ENCODE measurements around the gene AKAP8L. TPM values are rescaled to one million over a fixed set of nuclear protein-coding genes. Genes with fewer than 3 reads are reported as not detected.

Gene AKAP8L
- total and polyA plus RNA-seq, 9 of the 15 experiments (the other 6 are each of a cell fraction or from before 2014, with no cell fraction given): 2.4 to 116 (median 70.7) TPM

DNA sequence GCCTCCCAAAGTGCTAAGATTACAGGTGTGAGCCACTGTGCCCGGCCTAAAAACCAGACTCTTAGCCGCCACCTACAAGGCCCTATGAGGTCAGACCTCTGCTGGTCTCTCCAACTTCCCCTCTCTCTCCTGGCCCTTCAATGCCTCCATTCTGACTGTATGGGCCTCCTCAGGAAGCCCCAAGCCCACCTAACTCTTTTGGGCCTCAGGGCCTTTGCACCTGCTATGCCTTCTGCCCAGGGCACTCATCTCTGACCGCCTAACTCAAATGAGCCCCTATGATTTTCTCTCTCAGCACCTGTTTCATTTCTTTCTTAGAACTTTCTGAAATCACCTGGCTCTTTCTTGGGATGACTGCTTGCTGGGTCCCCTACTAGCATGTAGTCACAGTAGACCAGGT is 24.5 kb upstream of the AKAP8L start:
- no TSS peak for BruUV-seq (replicated peaks)
- H3K9ac ChIP-seq (ENCODE audit: insufficient read depth in 1 of 2, low read depth in 2 of 2, low read length in 2 of 2): no peak overlapping the region
- H3K36me3 ChIP-seq (ENCODE audit: control insufficient read depth, insufficient read depth, low read length): no peaks in the 10 kb centered on the region
- no peak overlapping the region for H3K27ac ChIP-seq (ENCODE audit: extremely low read depth, low read depth, low read length)
- WGBS (ENCODE audit: insufficient coverage, low coverage, missing lambda C conversion rate): 0% methylated on average over 3 of the region's 3 CpGs
- ATAC-seq (no peak), FAIRE-seq (no peak), DNase-seq (ENCODE audit: extremely low read depth in 1 of 4, low spot score in 3 of 4) (no peak)
- H3K9me1 ChIP-seq (ENCODE audit: control insufficient read depth, insufficient read depth, low read length): no peaks in the 10 kb centered on the region
- H3K4me2 ChIP-seq (ENCODE audit: insufficient read depth, low read length): no peak overlapping the region
- TF ChIP-seq RBM25 (IDR thresholded peaks at IDR 0.05; ENCODE audit: low read depth, low read length, severe bottlenecking): peak; percentile 35
- TF ChIP-seq, protein P1, sequence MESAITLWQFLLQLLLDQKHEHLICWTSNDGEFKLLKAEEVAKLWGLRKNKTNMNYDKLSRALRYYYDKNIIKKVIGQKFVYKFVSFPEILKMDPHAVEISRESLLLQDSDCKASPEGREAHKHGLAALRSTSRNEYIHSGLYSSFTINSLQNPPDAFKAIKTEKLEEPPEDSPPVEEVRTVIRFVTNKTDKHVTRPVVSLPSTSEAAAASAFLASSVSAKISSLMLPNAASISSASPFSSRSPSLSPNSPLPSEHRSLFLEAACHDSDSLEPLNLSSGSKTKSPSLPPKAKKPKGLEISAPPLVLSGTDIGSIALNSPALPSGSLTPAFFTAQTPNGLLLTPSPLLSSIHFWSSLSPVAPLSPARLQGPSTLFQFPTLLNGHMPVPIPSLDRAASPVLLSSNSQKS (CRISPR knock-in tag; IDR thresholded peaks at IDR 0.05): no peak
- intact Hi-C loops (cut with micrococcal nuclease): no loop called here
- POLR2A ChIA-PET: interaction anchor here (0.6 kb wide), 1 partner anchor 120 kb away, joined by 3 read pairs; no protein-coding TSS in a partner anchor
- no peaks in the 10 kb centered on the region for H3K9me3 ChIP-seq (replicated peaks; ENCODE audit: control insufficient read depth, insufficient read depth, low read depth, low read length)
- H4K20me1 ChIP-seq (replicated peaks; ENCODE audit: control insufficient read depth, insufficient read depth, low read length): no peaks in the 10 kb centered on the region; the same call in 1 of the 2 replicates
- H2AFZ ChIP-seq (ENCODE audit: low read depth, low read length): no peak overlapping the region
- H3K27me3 ChIP-seq (ENCODE audit: control insufficient read depth in 2 of 2, insufficient read depth in 2 of 2, low read length in 2 of 2): peaks cover 19 to 73% of the 10 kb centered on the region in 2 experiments; a peak in 4 of 5 replicates
- CTCF ChIA-PET (ENCODE audit: low intra/inter-chr PET ratio): no interaction called here
- no peak overlapping the region for H3K4me3 ChIP-seq
- H3K4me1 ChIP-seq (replicated peaks in 1 of 2; ENCODE audit: control insufficient read depth in 2 of 2, insufficient read depth in 2 of 2, low read length in 2 of 2): peaks cover 0 to 31% of the 10 kb centered on the region in 2 experiments; a peak in 2 of 5 replicates
- H3K79me2 ChIP-seq (ENCODE audit: control insufficient read depth, insufficient read depth, low read length): no peaks in the 10 kb centered on the region
- in situ Hi-C loops (cut with MboI): no loop called here

DNA sequence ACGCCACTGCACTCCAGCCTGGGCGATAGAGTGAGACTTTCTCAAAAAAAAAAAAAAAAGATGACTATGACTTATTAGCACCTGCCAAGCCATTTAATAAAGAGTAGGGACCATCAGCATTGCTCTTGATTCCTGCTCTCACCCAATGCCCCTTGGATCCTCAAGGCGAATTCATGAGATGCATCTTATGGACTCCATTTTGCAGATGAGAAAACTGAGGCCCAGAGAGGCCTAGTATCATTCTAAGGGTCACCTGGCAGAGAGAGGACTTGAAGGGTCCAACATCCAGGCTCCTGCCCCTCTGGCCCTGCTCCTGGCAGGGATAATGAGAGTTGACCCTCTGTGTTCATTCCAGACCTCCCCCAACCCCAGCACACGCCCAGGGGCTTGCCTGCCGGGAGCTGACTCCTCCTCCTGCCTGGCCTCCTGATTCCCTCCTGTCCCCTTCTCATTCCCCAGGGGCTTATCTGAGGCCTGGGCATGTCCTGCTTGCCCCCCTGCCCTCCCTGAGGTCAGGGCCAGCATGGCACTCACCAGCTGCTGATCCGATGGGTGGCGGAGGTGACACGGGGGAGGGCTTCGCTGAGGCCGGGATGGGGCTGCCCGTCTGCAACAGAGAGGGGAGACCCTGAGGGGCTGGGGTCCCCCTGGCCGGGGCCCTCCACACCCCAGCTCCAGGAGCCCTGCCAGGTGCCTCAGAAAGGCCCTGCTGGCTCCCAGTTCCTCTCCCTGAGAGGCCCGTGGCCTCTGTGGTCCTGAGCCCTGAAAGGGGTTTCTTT is 23.5 kb upstream of the AKAP8L start:
- intact Hi-C loops (cut with micrococcal nuclease) (no loop called here), in situ Hi-C loops (cut with MboI) (no loop called here)
- no peaks in the 10 kb centered on the region for H3K9me1 ChIP-seq (ENCODE audit: control insufficient read depth, insufficient read depth, low read length)
- no TSS peak for BruUV-seq (replicated peaks)
- H3K27ac ChIP-seq (ENCODE audit: extremely low read depth, low read depth, low read length): no peak overlapping the region
- no peak overlapping the region for H3K4me2 ChIP-seq (ENCODE audit: insufficient read depth, low read length)
- 11% methylated on average over 5 of the region's 13 CpGs for WGBS (ENCODE audit: insufficient coverage, low coverage, missing lambda C conversion rate)
- H3K27me3 ChIP-seq (ENCODE audit: control insufficient read depth in 2 of 2, insufficient read depth in 2 of 2, low read length in 2 of 2): peaks cover 19 to 72% of the 10 kb centered on the region in 2 experiments; a peak in 4 of 5 replicates
- no peak for DNase-seq (ENCODE audit: extremely low read depth in 1 of 4, low spot score in 3 of 4)
- no peak overlapping the region for H3K9ac ChIP-seq (ENCODE audit: insufficient read depth in 1 of 2, low read depth in 2 of 2, low read length in 2 of 2)
- FAIRE-seq: no peak
- no peaks in the 10 kb centered on the region for H3K36me3 ChIP-seq (ENCODE audit: control insufficient read depth, insufficient read depth, low read length)
- peaks cover 0 to 26% of the 10 kb centered on the region in 2 experiments; a peak in 2 of 5 replicates for H3K4me1 ChIP-seq (replicated peaks in 1 of 2; ENCODE audit: control insufficient read depth in 2 of 2, insufficient read depth in 2 of 2, low read length in 2 of 2)
- ATAC-seq: no peak
- ChIA-PET POLR2A (no interaction called here), CTCF (ENCODE audit: low intra/inter-chr PET ratio) (no interaction called here)
- no peaks in the 10 kb centered on the region; the same call in 1 of the 2 replicates for H4K20me1 ChIP-seq (replicated peaks; ENCODE audit: control insufficient read depth, insufficient read depth, low read length)
- H2AFZ ChIP-seq (ENCODE audit: low read depth, low read length): no peak overlapping the region
- no peak overlapping the region for H3K4me3 ChIP-seq
- no peaks in the 10 kb centered on the region for H3K79me2 ChIP-seq (ENCODE audit: control insufficient read depth, insufficient read depth, low read length)
- H3K9me3 ChIP-seq (replicated peaks; ENCODE audit: control insufficient read depth, insufficient read depth, low read depth, low read length): no peaks in the 10 kb centered on the region
- TF ChIP-seq ADNP (tag; IDR thresholded peaks at IDR 0.05): 0 out of 2 replicates have a peak, but pooled peaks have one; percentile 23
- no peak for TF ChIP-seq CBFA2T2 (conservative IDR thresholded peaks at IDR 0.05)
- no peak for TF ChIP-seq FOXP1 (CRISPR knock-in tag; IDR thresholded peaks at IDR 0.05)
- peak; percentile 65 for TF ChIP-seq RBM25 (IDR thresholded peaks at IDR 0.05; ENCODE audit: low read depth, low read length, severe bottlenecking)
- TF ChIP-seq SAP30 (IDR thresholded peaks at IDR 0.05; ENCODE audit: borderline replicate concordance, insufficient read depth, low read depth, low read length, poor library complexity, severe bottlenecking): no peak
